SIG-M5 (cell line): ENCODE measurements around the gene CNKSR2.
"Not testable (repeated sequence)": the region's sequence is repeated elsewhere in the genome, so short reads cannot be mapped to it uniquely, and the experiment has no call there.

Source experiments
- DNase-seq: peaks from one replicate; lab custom pipeline; 2025; lab: John Stamatoyannopoulos, UW

CNKSR2 gene

GRCh38 chrX:21440911-21441310 lies 66.7 kb downstream of the CNKSR2 start:
- DNase-seq: no peak

GRCh38 chrX:21457718-21458117 lies 83.5 kb downstream of the CNKSR2 start:
- no peak for DNase-seq

GRCh38 chrX:21469071-21469470 lies 94.9 kb downstream of the CNKSR2 start:
- DNase-seq: no peak

GRCh38 chrX:21476909-21477308 lies 102.7 kb downstream of the CNKSR2 start:
- no peak for DNase-seq

GRCh38 chrX:21479695-21480270 lies 105.6 kb downstream of the CNKSR2 start:
- DNase-seq: no peak

- no peak for DNase-seq
Observed at GRCh38 chrX:21481761-21482160, 107.5 kb downstream of the CNKSR2 start.

- not testable (repeated sequence) for DNase-seq
Observed at GRCh38 chrX:21484051-21484450, 109.8 kb downstream of the CNKSR2 start.

GRCh38 chrX:21487832-21488231 lies 113.6 kb downstream of the CNKSR2 start:
- no peak for DNase-seq

- DNase-seq: no peak
Observed at GRCh38 chrX:21490341-21490740, 116.1 kb downstream of the CNKSR2 start.

GRCh38 chrX:21493226-21493830 lies 119.1 kb downstream of the CNKSR2 start:
- DNase-seq: no peak

- no peak for DNase-seq
Observed at GRCh38 chrX:21503593-21503992, 129.4 kb downstream of the CNKSR2 start.

GRCh38 chrX:21509912-21510311 lies 135.7 kb downstream of the CNKSR2 start:
- no peak for DNase-seq

GRCh38 chrX:21524008-21524407 lies 149.8 kb downstream of the CNKSR2 start:
- no peak for DNase-seq

- DNase-seq: no peak
Observed at GRCh38 chrX:21528076-21528475, 153.9 kb downstream of the CNKSR2 start.

GRCh38 chrX:21529771-21530170 lies 155.6 kb downstream of the CNKSR2 start:
- DNase-seq: no peak

GRCh38 chrX:21544642-21545041 lies 170.4 kb downstream of the CNKSR2 start:
- DNase-seq: not testable (repeated sequence)

GRCh38 chrX:21559417-21559816 lies 185.2 kb downstream of the CNKSR2 start:
- no peak for DNase-seq

- no peak for DNase-seq
Observed at GRCh38 chrX:21565025-21565424, 190.8 kb downstream of the CNKSR2 start.

GRCh38 chrX:21574793-21575192 lies 200.6 kb downstream of the CNKSR2 start:
- no peak for DNase-seq

GRCh38 chrX:21581479-21581878 lies 207.3 kb downstream of the CNKSR2 start:
- no peak for DNase-seq

- DNase-seq: no peak
Observed at GRCh38 chrX:21586001-21586400, 211.8 kb downstream of the CNKSR2 start.

GRCh38 chrX:21590012-21590776 lies 216.0 kb downstream of the CNKSR2 start:
- DNase-seq: no peak

- DNase-seq: no peak
Observed at GRCh38 chrX:21606002-21606401, 231.8 kb downstream of the CNKSR2 start.
